H1 (cell line): Measurements from ENCODE around the gene DEAF1. TPM values are rescaled to one million over a fixed set of nuclear protein-coding genes. Genes with fewer than 3 reads are reported as not detected.

Experiments used
- ATF3 ChIP-seq: IDR thresholded peaks from 2 replicates; pipeline ENCODE4 v1.6.1; 2011; ENCODE audit warnings: low read depth, mild to moderate bottlenecking, low read length; ENCODE audit not compliant: insufficient read depth
- EGR1 ChIP-seq: IDR thresholded peaks from 2 replicates; pipeline ENCODE4 v1.6.1; 2011; ENCODE audit warnings: low read depth, low read length, borderline replicate concordance
- HDAC2 ChIP-seq, 2 experiments: fragments of 300-600 bp in 1 of 2; sonication (generic) in 1 of 2; IDR thresholded peaks; 2 replicates each; pipeline ENCODE4 v1.6.1; 2011 to 2012; ENCODE audit warnings: low read depth in 2 of 2, low read length in 2 of 2, mild to moderate bottlenecking in 2 of 2, moderate library complexity in 2 of 2, borderline replicate concordance in 1 of 2, inconsistent platforms in 1 of 2
- MAX ChIP-seq: IDR thresholded peaks from 2 replicates; pipeline ENCODE4 v1.6.1; 2012; ENCODE audit warnings: inconsistent platforms
- PHF8 ChIP-seq: fragments of 200-600 bp; sonication (generic); conservative IDR thresholded peaks from 2 replicates; pipeline ENCODE4 v1.7.1; 2012; ENCODE audit warnings: low read depth, mild to moderate bottlenecking, inconsistent platforms, low read length, moderate library complexity
- RNF2 ChIP-seq: fragments of 200-900, 300-1000 bp; sonication (generic); IDR thresholded peaks from 2 replicates; pipeline ENCODE4 v1.7.1; 2016; ENCODE audit warnings: borderline replicate concordance, low read depth, mild to moderate bottlenecking, antibody characterized with exemption, low read length; ENCODE audit not compliant: poor library complexity, severe bottlenecking; ENCODE audit errors: missing control alignments
- SP4 ChIP-seq: IDR thresholded peaks from 2 replicates; pipeline ENCODE4 v1.6.1; 2012; ENCODE audit warnings: low read length, inconsistent platforms
- SUZ12 ChIP-seq: fragments of 200-600 bp; sonication (generic); IDR thresholded peaks from 2 replicates; pipeline ENCODE4 v1.6.1; 2012; ENCODE audit warnings: mild to moderate bottlenecking, inconsistent platforms, low read length, moderate library complexity, mixed read lengths
- TAF1 ChIP-seq: IDR thresholded peaks from 2 replicates; pipeline ENCODE4 v1.6.1; 2011; ENCODE audit warnings: mild to moderate bottlenecking, low read depth, low read length
- TAF7 ChIP-seq: optimal IDR thresholded peaks from 2 replicates; pipeline ENCODE3; 2011; ENCODE audit warnings: low read depth, mild to moderate bottlenecking, inconsistent platforms, low read length, moderate library complexity, borderline replicate concordance
- TBP ChIP-seq: IDR thresholded peaks from 2 replicates; pipeline ENCODE4 v1.6.1; 2011; ENCODE audit warnings: low read depth, low read length, improper control_type of control experiment
- YY1 ChIP-seq: IDR thresholded peaks from 2 replicates; pipeline ENCODE4 v1.6.1; 2011; ENCODE audit warnings: low read depth, mild to moderate bottlenecking, low read length
- polyA plus RNA-seq, 7 experiments: library from polyadenylated mRNA; depleted of rRNA in 3 of 7; stranded (reverse) in 5 of 7; unstranded in 2 of 7; fragments of >200 nt in 5 of 7; fragments of 200-250 nt in 2 of 7; gene quantifications; 1 replicate in 5 of 7; 2 replicates in 1 of 7; 4 replicates in 1 of 7; pipeline versions ENCODE4 v1.2.1 to v1.2.3, GENCODE V29; 2011 to 2013; ENCODE audit warnings: missing spikeins in 2 of 7, mixed read lengths in 2 of 7
- total RNA-seq: library from RNA; stranded (reverse); fragmentation: NEBNext Ultra II Directional; extraction: Animal tissue kit (Norgen Biotek cat#: 25700); gene quantifications from 2 replicates; pipeline ENCODE4 v1.2.1, GENCODE V29; 2021

The DEAF1 gene
- total and polyA plus RNA-seq, 2 of the 8 experiments (the other 6 are each of a cell fraction or from before 2014, with no cell fraction given): 47.3 to 58.4 TPM

- TF ChIP-seq ATF3 (no peak), YY1 (peak; percentile 92), TBP (peak; percentile 26; the same call in 1 of the 2 replicates), RNF2 (no peak), EGR1 (0 out of 2 replicates have a peak, but pooled peaks have one; percentile 11), HDAC2 (IDR thresholded peaks at IDR 0.05; ENCODE audit: borderline replicate concordance in 1 of 2, low read depth in 2 of 2, low read length in 2 of 2) (no peak; a peak in 1 of 4 replicates), TAF1 (peak; percentile 42), PHF8 (peak; percentile 83), MAX (0 out of 2 replicates have a peak, but pooled peaks have one; percentile 20), SUZ12 (no peak), SP4 (peak; percentile 95; the same call in 1 of the 2 replicates), TAF7 (peak; percentile 68)
These were observed 671 bp upstream of the DEAF1 start, which contains the start of gene TMEM80 (continued) for GRCh38 chr11:695538-696248.
